Skeletal muscle tissue (tissue), 4 donors: ENCODE measurements around the gene NTNG1. TPM values are rescaled to one million over a fixed set of nuclear protein-coding genes. Genes with fewer than 3 reads are reported as not detected.

Experiments
- H3K27ac ChIP-seq: one replicate; pipeline ENCODE4 v1.7.0; 2013; ENCODE audit warnings: mild to moderate bottlenecking, low read depth, low read length, inconsistent platforms
- H3K27me3 ChIP-seq, 3 donors: one replicate each; pipeline ENCODE4 v1.7.0; 2013; ENCODE audit warnings: low read length in 3 of 3; ENCODE audit not compliant: control insufficient read depth in 3 of 3, insufficient read depth in 3 of 3
- H3K36me3 ChIP-seq, 3 donors: one replicate each; pipeline ENCODE4 v1.7.0; 2013; ENCODE audit warnings: low read length in 3 of 3; ENCODE audit not compliant: control insufficient read depth in 3 of 3, insufficient read depth in 3 of 3
- H3K4me1 ChIP-seq, 3 donors: one replicate each; pipeline ENCODE4 v1.7.0; 2013; ENCODE audit warnings: low read length in 3 of 3, mild to moderate bottlenecking in 3 of 3; ENCODE audit not compliant: control insufficient read depth in 3 of 3, insufficient read depth in 3 of 3
- H3K4me3 ChIP-seq, 3 donors: one replicate each; pipeline ENCODE4 v1.7.0; 2013; ENCODE audit warnings: low read length in 3 of 3
- H3K9ac ChIP-seq, 3 donors: one replicate each; pipeline ENCODE4 v1.7.0; 2013; ENCODE audit warnings: low read length in 3 of 3, mild to moderate bottlenecking in 3 of 3, moderate library complexity in 2 of 3, low read depth in 1 of 3
- H3K9me3 ChIP-seq, 3 donors: one replicate each; pipeline ENCODE4 v1.7.0; 2013; ENCODE audit warnings: low read length in 3 of 3; ENCODE audit not compliant: control insufficient read depth in 3 of 3
- total RNA-seq: library from RNA; depleted of rRNA; stranded (reverse); fragments of >200 nt; gene quantifications from one replicate; pipeline ENCODE4 v1.2.3, GENCODE V29; 2014
- donor health status: Osteomylitis.

Gene NTNG1
- total RNA-seq, 1 donor from 2014 or later: 8.4 TPM

GRCh38 chr1:107264561-107264960, 123.7 kb downstream of the NTNG1 start:
- H3K4me1 ChIP-seq: no peaks in the 10 kb centered on the region
- no peak overlapping the region for H3K9ac ChIP-seq
- H3K36me3 ChIP-seq: no peaks in the 10 kb centered on the region
- no peaks in the 10 kb centered on the region for H3K9me3 ChIP-seq
- no peaks in the 10 kb centered on the region for H3K27me3 ChIP-seq
- H3K4me3 ChIP-seq: no peak overlapping the region
- no peak overlapping the region for H3K27ac ChIP-seq

- Histone ChIP-seq H3K9ac (no peak overlapping the region), H3K4me1 (no peaks in the 10 kb centered on the region), H3K36me3 (no peaks in the 10 kb centered on the region), H3K27ac (no peak overlapping the region), H3K9me3 (no peaks in the 10 kb centered on the region), H3K27me3 (no peaks in the 10 kb centered on the region), H3K4me3 (no peak overlapping the region)
Measured at GRCh38 chr1:107267489-107267888, 126.7 kb downstream of the NTNG1 start.

GRCh38 chr1:107272321-107272720, 131.5 kb downstream of the NTNG1 start:
- Histone ChIP-seq H3K4me1 (no peaks in the 10 kb centered on the region), H3K9me3 (no peaks in the 10 kb centered on the region), H3K27me3 (peaks cover 0 to 2% (median 0%) of the 10 kb centered on the region in 3 donors), H3K27ac (no peak overlapping the region), H3K9ac (no peak overlapping the region), H3K36me3 (no peaks in the 10 kb centered on the region), H3K4me3 (no peak overlapping the region)

GRCh38 chr1:107273515-107273914, 132.7 kb downstream of the NTNG1 start:
- no peaks in the 10 kb centered on the region for H3K36me3 ChIP-seq
- no peak overlapping the region for H3K4me3 ChIP-seq
- H3K9ac ChIP-seq: no peak overlapping the region

GRCh38 chr1:107274227-107274626, 133.4 kb downstream of the NTNG1 start:
- no peaks in the 10 kb centered on the region for H3K9me3 ChIP-seq
- H3K27me3 ChIP-seq: peaks cover 0 to 2% (median 0%) of the 10 kb centered on the region in 3 donors
- H3K36me3 ChIP-seq: no peaks in the 10 kb centered on the region
- H3K27ac ChIP-seq: no peak overlapping the region
- H3K4me1 ChIP-seq: no peaks in the 10 kb centered on the region
- H3K4me3 ChIP-seq: no peak overlapping the region
- H3K9ac ChIP-seq: no peak overlapping the region

More at GRCh38 chr1:107273515-107273914, 132.7 kb downstream of the NTNG1 start:
- Histone ChIP-seq H3K27ac (no peak overlapping the region), H3K27me3 (peaks cover 0 to 2% (median 0%) of the 10 kb centered on the region in 3 donors), H3K4me1 (no peaks in the 10 kb centered on the region), H3K9me3 (no peaks in the 10 kb centered on the region)

GRCh38 chr1:107276247-107276646, 135.4 kb downstream of the NTNG1 start:
- Histone ChIP-seq H3K9me3 (no peaks in the 10 kb centered on the region), H3K36me3 (no peaks in the 10 kb centered on the region), H3K27me3 (peaks cover 0 to 2% (median 0%) of the 10 kb centered on the region in 3 donors), H3K9ac (no peak overlapping the region), H3K4me1 (no peaks in the 10 kb centered on the region), H3K4me3 (no peak overlapping the region), H3K27ac (no peak overlapping the region)

GRCh38 chr1:107277022-107277421, 136.2 kb downstream of the NTNG1 start:
- Histone ChIP-seq H3K9me3 (no peaks in the 10 kb centered on the region), H3K36me3 (no peaks in the 10 kb centered on the region), H3K27ac (no peak overlapping the region), H3K4me3 (no peak overlapping the region), H3K27me3 (peaks cover 0 to 2% (median 0%) of the 10 kb centered on the region in 3 donors), H3K9ac (no peak overlapping the region), H3K4me1 (no peaks in the 10 kb centered on the region)

GRCh38 chr1:107286125-107286524, 145.3 kb downstream of the NTNG1 start:
- H3K4me1 ChIP-seq: no peaks in the 10 kb centered on the region
- H3K36me3 ChIP-seq: no peaks in the 10 kb centered on the region
- H3K27ac ChIP-seq: no peak overlapping the region
- no peaks in the 10 kb centered on the region for H3K9me3 ChIP-seq
- no peak overlapping the region for H3K4me3 ChIP-seq
- H3K9ac ChIP-seq: no peak overlapping the region
- no peaks in the 10 kb centered on the region for H3K27me3 ChIP-seq

- no peak overlapping the region for H3K27ac ChIP-seq
- H3K9ac ChIP-seq: no peak overlapping the region
- no peaks in the 10 kb centered on the region for H3K9me3 ChIP-seq
- H3K27me3 ChIP-seq: no peaks in the 10 kb centered on the region
- H3K4me3 ChIP-seq: no peak overlapping the region
- H3K4me1 ChIP-seq: no peaks in the 10 kb centered on the region
- no peaks in the 10 kb centered on the region for H3K36me3 ChIP-seq
Measured at GRCh38 chr1:107291987-107292386, 151.1 kb downstream of the NTNG1 start.

- no peaks in the 10 kb centered on the region for H3K36me3 ChIP-seq
- H3K4me1 ChIP-seq: no peaks in the 10 kb centered on the region
- H3K27ac ChIP-seq: no peak overlapping the region
- H3K4me3 ChIP-seq: no peak overlapping the region
- no peak overlapping the region for H3K9ac ChIP-seq
- no peaks in the 10 kb centered on the region for H3K27me3 ChIP-seq
- H3K9me3 ChIP-seq: no peaks in the 10 kb centered on the region
Measured at GRCh38 chr1:107293901-107294613, 153.2 kb downstream of the NTNG1 start.
